ENCODE results near the gene RIMKLA. TPM values are rescaled to one million over a fixed set of nuclear protein-coding genes. Genes with fewer than 3 reads are reported as not detected.

RIMKLA gene
- total RNA-seq, 1 experiment from 2014 or later: not detected

DNA sequence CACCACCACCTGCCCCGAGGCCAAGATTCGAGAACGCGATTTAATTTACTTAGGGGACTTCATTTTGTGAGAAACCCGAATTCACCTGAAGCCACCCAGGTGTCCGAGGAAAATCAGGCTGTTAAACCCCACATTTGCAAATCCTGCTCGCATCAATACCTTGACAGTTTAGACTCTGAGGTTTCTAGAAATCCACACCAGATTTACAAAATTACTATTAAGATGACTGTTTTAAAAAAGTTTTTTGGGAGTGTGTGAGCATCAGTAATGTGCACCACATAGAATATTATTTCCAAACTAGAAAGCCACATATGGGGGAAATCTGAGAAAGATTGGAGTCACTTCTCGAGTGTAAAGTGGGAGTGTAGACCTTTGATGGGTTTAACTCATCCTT is 685 bp downstream of the RIMKLA start:
- CTCF ChIA-PET: no interaction called here
- no peaks in the 10 kb centered on the region for H3K4me1 Mint-ChIP-seq (ENCODE audit: insufficient read depth, unreplicated experiment)
- H3K4me3 Mint-ChIP-seq (ENCODE audit: unreplicated experiment): no peak overlapping the region
- H3K27ac Mint-ChIP-seq (ENCODE audit: low read depth, unreplicated experiment): no peak overlapping the region
- H3K9me3 Mint-ChIP-seq (ENCODE audit: unreplicated experiment): no peaks in the 10 kb centered on the region
- BruUV-seq (replicated peaks): no TSS peak
- no peaks in the 10 kb centered on the region for H3K36me3 Mint-ChIP-seq (ENCODE audit: insufficient read depth, unreplicated experiment)
- intact Hi-C loops (cut with micrococcal nuclease): no loop called here
- TF ChIP-seq, protein P1, sequence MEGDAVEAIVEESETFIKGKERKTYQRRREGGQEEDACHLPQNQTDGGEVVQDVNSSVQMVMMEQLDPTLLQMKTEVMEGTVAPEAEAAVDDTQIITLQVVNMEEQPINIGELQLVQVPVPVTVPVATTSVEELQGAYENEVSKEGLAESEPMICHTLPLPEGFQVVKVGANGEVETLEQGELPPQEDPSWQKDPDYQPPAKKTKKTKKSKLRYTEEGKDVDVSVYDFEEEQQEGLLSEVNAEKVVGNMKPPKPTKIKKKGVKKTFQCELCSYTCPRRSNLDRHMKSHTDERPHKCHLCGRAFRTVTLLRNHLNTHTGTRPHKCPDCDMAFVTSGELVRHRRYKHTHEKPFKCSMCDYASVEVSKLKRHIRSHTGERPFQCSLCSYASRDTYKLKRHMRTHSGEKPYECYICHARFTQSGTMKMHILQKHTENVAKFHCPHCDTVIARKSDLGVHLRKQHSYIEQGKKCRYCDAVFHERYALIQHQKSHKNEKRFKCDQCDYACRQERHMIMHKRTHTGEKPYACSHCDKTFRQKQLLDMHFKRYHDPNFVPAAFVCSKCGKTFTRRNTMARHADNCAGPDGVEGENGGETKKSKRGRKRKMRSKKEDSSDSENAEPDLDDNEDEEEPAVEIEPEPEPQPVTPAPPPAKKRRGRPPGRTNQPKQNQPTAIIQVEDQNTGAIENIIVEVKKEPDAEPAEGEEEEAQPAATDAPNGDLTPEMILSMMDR (IDR thresholded peaks at IDR 0.05; ENCODE audit: unreplicated experiment): no peak
- no peak for DNase-seq (ENCODE audit: unreplicated experiment)
- POLR2A ChIA-PET: interaction anchor here (1.0 kb wide), 1 partner anchor 9 kb away, joined by 3 read pairs; no protein-coding TSS in a partner anchor
- peaks cover 39% of the 10 kb centered on the region for H3K27me3 Mint-ChIP-seq (ENCODE audit: insufficient read depth, unreplicated experiment)

DNA sequence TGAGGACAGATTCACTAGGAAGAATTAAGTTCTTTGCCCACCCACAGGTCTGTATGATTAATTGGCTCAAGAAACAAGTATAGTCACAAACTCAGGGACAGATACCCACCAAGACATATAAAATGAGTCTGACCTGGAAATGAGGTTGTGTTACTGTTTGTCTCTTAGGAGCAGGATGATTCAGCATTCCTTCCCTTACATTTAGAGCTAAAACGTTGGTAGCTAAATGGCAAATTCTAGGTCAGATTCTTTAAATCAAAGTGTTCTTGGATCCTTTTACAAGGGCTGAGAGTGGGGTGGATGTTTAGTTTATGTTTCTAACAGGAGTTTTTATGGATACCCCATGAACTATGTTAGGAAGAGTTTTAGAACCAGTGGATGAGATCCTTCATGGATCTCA is 4.7 kb downstream of the RIMKLA start:
- no TSS peak for BruUV-seq (replicated peaks)
- Mint-ChIP-seq H3K9me3 (ENCODE audit: unreplicated experiment) (no peaks in the 10 kb centered on the region), H3K4me1 (ENCODE audit: insufficient read depth, unreplicated experiment) (no peaks in the 10 kb centered on the region), H3K27me3 (ENCODE audit: insufficient read depth, unreplicated experiment) (peaks cover 39% of the 10 kb centered on the region), H3K4me3 (ENCODE audit: unreplicated experiment) (no peak overlapping the region), H3K36me3 (ENCODE audit: insufficient read depth, unreplicated experiment) (no peaks in the 10 kb centered on the region), H3K27ac (ENCODE audit: low read depth, unreplicated experiment) (no peak overlapping the region)
- intact Hi-C loops (cut with micrococcal nuclease): no loop called here
- CTCF ChIA-PET: no interaction called here
- no peak for DNase-seq (ENCODE audit: unreplicated experiment)
- POLR2A ChIA-PET: no interaction called here
- TF ChIP-seq, protein P1 (IDR thresholded peaks at IDR 0.05; ENCODE audit: unreplicated experiment): no peak

DNA sequence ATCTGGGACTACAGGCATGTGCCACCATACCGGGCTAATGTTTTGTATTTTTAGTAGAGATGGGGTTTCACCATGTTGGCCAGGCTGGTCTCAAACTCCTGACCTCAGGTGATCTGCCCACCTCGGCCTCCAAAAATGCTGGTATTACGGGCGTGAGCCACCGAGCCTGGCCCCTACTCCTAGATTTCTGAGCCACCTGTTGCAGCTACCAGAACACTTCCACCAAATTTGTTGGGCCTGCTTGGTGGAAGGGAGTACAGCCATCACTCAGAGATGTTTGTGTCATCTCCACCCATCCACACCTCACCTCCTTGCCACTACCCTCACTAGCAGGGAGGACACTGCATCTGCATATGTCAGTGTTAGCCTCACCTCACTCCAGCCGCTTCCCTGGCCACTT is 5.5 kb downstream of the RIMKLA start:
- DNase-seq (ENCODE audit: unreplicated experiment): no peak
- peaks cover 38% of the 10 kb centered on the region for H3K27me3 Mint-ChIP-seq (ENCODE audit: insufficient read depth, unreplicated experiment)
- H3K4me3 Mint-ChIP-seq (ENCODE audit: unreplicated experiment): no peak overlapping the region
- no peak overlapping the region for H3K27ac Mint-ChIP-seq (ENCODE audit: low read depth, unreplicated experiment)
- intact Hi-C loops (cut with micrococcal nuclease): no loop called here
- TF ChIP-seq, protein P1 (IDR thresholded peaks at IDR 0.05; ENCODE audit: unreplicated experiment): no peak
- no peaks in the 10 kb centered on the region for H3K4me1 Mint-ChIP-seq (ENCODE audit: insufficient read depth, unreplicated experiment)
- H3K36me3 Mint-ChIP-seq (ENCODE audit: insufficient read depth, unreplicated experiment): no peaks in the 10 kb centered on the region
- ChIA-PET POLR2A (no interaction called here), CTCF (no interaction called here)
- BruUV-seq (replicated peaks): no TSS peak
- no peaks in the 10 kb centered on the region for H3K9me3 Mint-ChIP-seq (ENCODE audit: unreplicated experiment)

DNA sequence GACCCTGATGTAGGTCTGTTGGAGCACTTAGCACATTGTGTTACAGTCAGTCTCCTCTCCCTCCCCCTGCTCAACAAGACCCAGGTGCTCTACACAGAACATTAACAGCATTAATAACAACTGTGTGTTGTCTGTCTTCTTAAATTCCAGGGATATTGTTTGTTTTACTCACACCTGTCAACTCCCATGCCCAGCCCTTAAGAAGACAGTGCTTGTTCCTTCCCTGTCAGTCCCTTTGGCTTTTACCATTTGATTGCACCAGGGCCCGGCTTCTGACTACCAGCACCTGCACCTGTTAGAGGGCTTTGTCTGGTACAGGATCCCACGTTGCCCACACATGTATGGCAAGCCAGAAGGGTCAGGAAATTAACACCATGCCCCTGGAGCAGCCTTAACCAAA is 11.7 kb downstream of the RIMKLA start:
- ChIA-PET CTCF (no interaction called here), POLR2A (no interaction called here)
- Mint-ChIP-seq H3K27me3 (ENCODE audit: insufficient read depth, unreplicated experiment) (peaks cover 10% of the 10 kb centered on the region), H3K4me1 (ENCODE audit: insufficient read depth, unreplicated experiment) (peaks cover 4% of the 10 kb centered on the region), H3K9me3 (ENCODE audit: unreplicated experiment) (no peaks in the 10 kb centered on the region), H3K27ac (ENCODE audit: low read depth, unreplicated experiment) (no peak overlapping the region), H3K36me3 (ENCODE audit: insufficient read depth, unreplicated experiment) (no peaks in the 10 kb centered on the region), H3K4me3 (ENCODE audit: unreplicated experiment) (no peak overlapping the region)
- no peak for DNase-seq (ENCODE audit: unreplicated experiment)
- TF ChIP-seq, protein P1 (IDR thresholded peaks at IDR 0.05; ENCODE audit: unreplicated experiment): no peak
- BruUV-seq (replicated peaks): no TSS peak
- intact Hi-C loops (cut with micrococcal nuclease): no loop called here
